Measurements from ENCODE around the gene DDX17.

DDX17 gene

DNA sequence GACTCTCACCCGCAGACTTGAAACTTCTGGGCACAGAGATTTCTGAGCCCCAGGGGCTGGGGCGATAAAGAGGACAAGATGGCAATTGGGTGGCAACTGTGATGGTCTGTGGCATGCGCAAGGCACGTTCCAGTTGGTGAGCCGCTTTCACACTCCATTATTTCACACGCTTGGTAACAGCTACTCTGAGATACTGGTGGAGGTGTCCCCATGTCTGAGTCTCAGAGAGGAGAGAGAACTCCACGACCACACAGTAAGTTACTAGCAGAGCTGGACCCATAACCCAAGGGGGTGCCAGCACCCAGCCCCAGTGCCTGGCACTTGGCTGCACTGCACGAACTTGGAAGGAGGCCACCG lies 45.1 kb downstream of the DDX17 start:
- no peak overlapping the region for H3K4me3 ChIP-seq (ENCODE audit: low read depth, low read length)
- TF ChIP-seq, protein P1, sequence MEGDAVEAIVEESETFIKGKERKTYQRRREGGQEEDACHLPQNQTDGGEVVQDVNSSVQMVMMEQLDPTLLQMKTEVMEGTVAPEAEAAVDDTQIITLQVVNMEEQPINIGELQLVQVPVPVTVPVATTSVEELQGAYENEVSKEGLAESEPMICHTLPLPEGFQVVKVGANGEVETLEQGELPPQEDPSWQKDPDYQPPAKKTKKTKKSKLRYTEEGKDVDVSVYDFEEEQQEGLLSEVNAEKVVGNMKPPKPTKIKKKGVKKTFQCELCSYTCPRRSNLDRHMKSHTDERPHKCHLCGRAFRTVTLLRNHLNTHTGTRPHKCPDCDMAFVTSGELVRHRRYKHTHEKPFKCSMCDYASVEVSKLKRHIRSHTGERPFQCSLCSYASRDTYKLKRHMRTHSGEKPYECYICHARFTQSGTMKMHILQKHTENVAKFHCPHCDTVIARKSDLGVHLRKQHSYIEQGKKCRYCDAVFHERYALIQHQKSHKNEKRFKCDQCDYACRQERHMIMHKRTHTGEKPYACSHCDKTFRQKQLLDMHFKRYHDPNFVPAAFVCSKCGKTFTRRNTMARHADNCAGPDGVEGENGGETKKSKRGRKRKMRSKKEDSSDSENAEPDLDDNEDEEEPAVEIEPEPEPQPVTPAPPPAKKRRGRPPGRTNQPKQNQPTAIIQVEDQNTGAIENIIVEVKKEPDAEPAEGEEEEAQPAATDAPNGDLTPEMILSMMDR (IDR thresholded peaks at IDR 0.05; ENCODE audit: borderline replicate concordance, insufficient read depth, low read depth, low read length), result no peak

DNA sequence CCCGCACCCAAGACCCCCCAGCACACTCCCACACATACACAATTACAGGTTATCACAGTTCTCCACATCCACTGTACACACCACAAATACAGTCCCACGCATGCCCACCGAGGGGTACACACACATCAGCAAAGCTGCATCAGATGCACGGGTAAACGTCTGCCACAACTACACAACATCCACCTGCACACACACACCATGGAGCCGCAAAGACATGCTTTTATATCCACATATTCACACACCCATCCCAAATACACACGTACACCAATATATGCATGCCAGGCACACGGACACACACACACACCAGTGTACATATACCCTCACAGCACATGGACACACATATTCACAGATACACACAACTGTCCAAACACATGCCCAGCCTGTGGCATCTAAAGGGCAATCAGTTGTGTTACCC lies 45.7 kb downstream of the DDX17 start:
- TF ChIP-seq, protein P1 (IDR thresholded peaks at IDR 0.05; ENCODE audit: borderline replicate concordance, insufficient read depth, low read depth, low read length), result no peak
- no peak overlapping the region for H3K4me3 ChIP-seq (ENCODE audit: low read depth, low read length)

DNA sequence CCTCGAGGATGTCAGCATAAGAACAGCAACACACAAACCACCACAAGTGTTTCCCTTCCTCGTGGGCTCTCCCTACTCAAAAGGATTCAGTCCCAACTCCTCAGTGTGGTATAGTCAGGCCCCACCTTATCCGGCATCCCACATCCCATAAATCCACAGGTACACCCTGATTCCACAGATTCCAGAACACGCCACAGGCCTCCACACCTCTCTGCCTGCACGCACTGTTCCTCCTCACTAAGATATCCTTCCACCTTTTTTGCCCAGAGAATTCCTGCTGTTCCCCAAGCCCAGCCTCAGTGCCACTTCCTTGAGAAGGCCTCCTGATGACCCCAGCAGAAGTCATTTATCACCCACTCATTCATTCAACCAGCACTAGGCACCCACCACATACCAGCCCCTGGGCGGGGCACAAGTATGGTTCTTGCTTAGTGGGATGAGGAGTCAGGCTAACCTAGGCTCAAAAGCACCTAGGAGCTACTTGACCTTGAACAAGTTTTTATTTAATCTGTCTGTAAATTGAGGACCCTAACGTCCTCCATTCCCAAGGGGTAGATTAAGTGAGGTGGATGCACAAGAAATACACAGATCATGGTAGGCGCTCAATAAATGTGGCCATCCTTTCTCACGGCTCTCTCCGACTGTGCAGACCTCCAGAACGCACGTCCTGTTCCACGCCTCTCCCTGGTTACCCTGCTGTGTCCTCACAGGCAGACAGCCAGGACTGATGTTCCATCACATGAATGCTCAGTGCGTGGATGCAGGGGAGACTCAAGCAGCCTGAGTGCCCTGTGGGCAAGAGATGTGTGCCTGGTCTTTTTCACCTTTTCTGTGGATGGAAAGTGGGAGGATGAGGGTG lies 49.0 kb downstream of the DDX17 start:
- no peak overlapping the region for H3K4me3 ChIP-seq (ENCODE audit: low read depth, low read length)
- TF ChIP-seq, protein P1 (IDR thresholded peaks at IDR 0.05; ENCODE audit: borderline replicate concordance, insufficient read depth, low read depth, low read length), result no peak

DNA sequence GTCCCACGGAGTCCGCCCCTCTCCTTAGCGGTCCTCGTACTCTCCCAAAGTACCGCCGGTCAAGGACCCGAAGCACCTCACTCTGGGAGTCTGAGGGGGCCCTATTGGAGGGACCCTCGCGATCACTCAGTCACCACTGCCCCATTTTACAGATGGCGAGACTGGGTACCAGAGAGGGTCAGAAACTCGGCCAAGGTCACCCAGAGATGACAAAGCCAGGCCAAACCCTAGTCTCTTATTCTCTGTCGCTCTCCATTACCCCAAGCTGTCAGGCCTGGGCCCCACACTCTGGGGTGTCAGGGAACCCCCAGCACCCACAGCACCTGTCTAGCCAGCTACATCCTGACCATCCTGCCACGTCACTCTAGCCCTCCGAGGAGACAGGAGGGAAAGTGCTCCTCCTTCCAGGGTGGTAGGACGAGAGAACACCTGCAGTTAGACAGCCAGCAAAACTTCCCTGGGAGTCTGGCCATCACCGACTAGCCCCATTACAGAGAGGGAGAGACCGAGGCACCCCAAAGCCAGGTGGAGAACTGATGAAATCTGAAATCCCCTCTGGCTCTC lies 49.8 kb downstream of the DDX17 start:
- H3K4me3 ChIP-seq (ENCODE audit: low read depth, low read length), result no peak overlapping the region
- TF ChIP-seq, protein P1 (IDR thresholded peaks at IDR 0.05; ENCODE audit: borderline replicate concordance, insufficient read depth, low read depth, low read length), result no peak

DNA sequence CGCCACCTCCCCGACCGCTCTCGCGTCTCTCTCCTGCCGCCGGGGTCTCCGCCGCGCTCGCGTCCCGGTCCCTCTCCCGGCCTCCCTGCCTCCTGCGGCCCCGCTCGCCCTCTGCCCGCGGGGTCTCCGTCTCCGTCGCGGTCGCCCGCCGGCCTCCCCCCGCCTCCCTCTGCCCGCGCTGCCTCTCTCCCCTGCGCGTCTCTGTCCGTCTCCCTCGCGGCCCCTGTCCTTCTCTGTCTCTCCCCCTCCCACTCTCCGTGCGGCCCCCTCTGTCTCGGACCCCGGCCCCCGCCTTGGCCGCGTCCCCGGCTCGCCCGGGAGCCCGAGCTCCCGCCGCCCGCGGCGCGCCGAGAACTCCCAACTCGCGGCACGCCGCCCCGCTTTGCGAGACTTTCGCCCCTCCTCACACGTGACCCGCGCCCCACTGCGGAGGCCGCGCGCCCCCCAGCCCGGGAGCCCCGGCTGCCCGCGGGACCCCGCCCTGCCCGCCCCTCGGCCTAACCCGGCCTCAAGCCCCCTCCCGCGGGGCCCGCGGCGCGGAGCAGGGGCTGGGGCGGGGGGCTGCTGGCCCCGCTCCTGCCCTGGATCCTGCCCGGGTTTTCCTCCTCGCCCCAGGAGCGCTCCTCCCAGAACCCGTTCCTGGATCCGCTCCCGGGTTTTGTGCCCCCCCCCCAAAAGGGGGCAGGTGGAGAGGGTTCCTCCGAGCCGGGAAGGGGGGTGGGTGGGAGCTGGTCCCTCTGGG lies 50.4 kb downstream of the DDX17 start:
- no peak overlapping the region for H3K4me3 ChIP-seq (ENCODE audit: low read depth, low read length)
- TF ChIP-seq, protein P1 (IDR thresholded peaks at IDR 0.05; ENCODE audit: borderline replicate concordance, insufficient read depth, low read depth, low read length), result no peak

DNA sequence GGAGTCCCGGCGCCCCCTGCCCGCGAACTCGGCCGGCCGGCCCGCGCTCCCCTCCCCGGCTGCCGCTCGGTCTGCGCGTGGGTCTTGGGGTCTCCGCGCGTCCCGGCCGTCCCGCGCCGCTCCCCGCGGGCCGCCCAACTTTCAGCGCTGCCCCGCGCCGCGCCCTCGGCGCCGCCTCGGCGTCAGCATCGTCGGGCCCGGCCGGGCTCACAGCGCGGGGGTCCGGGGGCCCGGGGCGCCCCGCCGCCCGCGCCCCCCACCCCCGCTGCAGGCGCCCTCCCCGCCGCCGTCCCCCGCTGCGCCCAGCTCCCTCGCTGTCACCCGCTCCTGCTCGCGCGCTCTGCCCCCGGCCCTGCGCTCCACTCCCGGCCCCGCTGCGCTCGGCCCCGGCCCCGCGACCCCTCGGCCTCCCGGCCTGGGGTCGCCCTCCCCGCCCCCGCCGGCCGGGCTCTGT lies 51.0 kb downstream of the DDX17 start, which contains the start of gene KCNJ4:
Gene KCNJ4 (minus strand): TSS at position 124 of the 454 bp plus-strand sequence. CDS start 27,067 bp downstream, outside the sequence.
- H3K4me3 ChIP-seq (ENCODE audit: low read depth, low read length), result peak within 1 kb of the TSS; percentile 10
- TF ChIP-seq, protein P1 (IDR thresholded peaks at IDR 0.05; ENCODE audit: borderline replicate concordance, insufficient read depth, low read depth, low read length), result no peak

Measured in GM12875 (cell line).